ENCODE results near the gene MRI1.

GRCh38 chr19:13766095-13766481, 1.8 kb downstream of the MRI1 start:
- no peak for TF ChIP-seq REST (IDR thresholded peaks at IDR 0.05; ENCODE audit: borderline replicate concordance)
- TF ChIP-seq CTCF (IDR thresholded peaks at IDR 0.05; ENCODE audit: poor library complexity, severe bottlenecking) = no peak

Data from neural cell (in vitro differentiated cells).